ENCODE measurements around the gene LETM1. TPM values are rescaled to one million over a fixed set of nuclear protein-coding genes. Genes with fewer than 3 reads are reported as not detected.

Gene LETM1
- total and polyA plus RNA-seq, 2 of the 13 experiments (the other 11 are each of a cell fraction or from before 2014, with no cell fraction given): 9.7 to 41.6 TPM

- no peak for TF ChIP-seq ZNF280B (CRISPR knock-in tag; IDR thresholded peaks at IDR 0.05; ENCODE audit: borderline replicate concordance)
- TF ChIP-seq ZNF761 (CRISPR knock-in tag; conservative IDR thresholded peaks at IDR 0.05): no peak
- no peak for TF ChIP-seq ZNF318 (CRISPR knock-in tag; IDR thresholded peaks at IDR 0.05)
- in situ Hi-C loops (cut with HindIII; ENCODE audit: extremely low pct_ligation_motif_present, low pct_unique_long_range_greater_than_20kb) (no loop called here), intact Hi-C loops (cut with micrococcal nuclease; ENCODE audit: unreplicated experiment) (no loop called here)
- no peaks in the 10 kb centered on the region for H3K9me3 ChIP-seq (ENCODE audit: low read length)
- peaks cover 3 to 5% of the 10 kb centered on the region in 2 experiments; a peak in 2 of 5 replicates for H3K36me3 ChIP-seq (replicated peaks in 1 of 2; ENCODE audit: control insufficient read depth in 1 of 2, insufficient read depth in 2 of 2, low read length in 2 of 2)
- H3K4me2 ChIP-seq (ENCODE audit: low read depth, low read length): no peak overlapping the region
- POLR2A ChIA-PET: no interaction called here
- H3K27me3 ChIP-seq (ENCODE audit: control insufficient read depth in 1 of 2, insufficient read depth in 2 of 2, low read length in 2 of 2): no peaks in the 10 kb centered on the region
- DNase-seq (ENCODE audit: low spot score) (no peak), ATAC-seq (no peak), FAIRE-seq (no peak)
- no peak overlapping the region for H3K9ac ChIP-seq (ENCODE audit: insufficient read depth, low read depth, low read length)
- BruUV-seq (replicated peaks): no TSS peak
- H2AFZ ChIP-seq (ENCODE audit: low read length): no peak overlapping the region
- peaks cover 93% of the 10 kb centered on the region for H3K79me2 ChIP-seq (ENCODE audit: insufficient read depth, low read length)
- no peak overlapping the region for H3K27ac ChIP-seq (ENCODE audit: extremely low read length, insufficient read depth, low read length)
- CTCF ChIA-PET (ENCODE audit: low intra/inter-chr PET ratio, low total read pairs): no interaction called here
- WGBS (ENCODE audit: low lambda C conversion rate): 100% methylated on average over 1 of the region's 1 CpG
- H4K20me1 ChIP-seq (ENCODE audit: insufficient read depth, low read length): peaks cover 45% of the 10 kb centered on the region
- H3K4me1 ChIP-seq (ENCODE audit: insufficient read depth, low read length): peaks cover 44% of the 10 kb centered on the region
- no peak overlapping the region for H3K4me3 ChIP-seq (replicated peaks in 1 of 3; ENCODE audit: insufficient read depth in 1 of 3, low read depth in 2 of 3, low read length in 3 of 3)
Observed at GRCh38 chr4:1882850-1883271, 26.9 kb upstream of the LETM1 start.
